Sigmoid colon (tissue), 3 donors: ENCODE data around the gene KCNG1.

ENCODE experiments used
- CTCF ChIP-seq, 4 experiments: fragments of 450-650 bp in 3 of 4; fragments of 200-600 bp in 1 of 4; IDR thresholded peaks; one replicate each; pipeline ENCODE4 v1.5.1; 2016 to 2019; ENCODE audit warnings: antibody characterized with exemption in 4 of 4, mild to moderate bottlenecking in 3 of 4, moderate library complexity in 2 of 4
- POLR2A ChIP-seq, 2 donors: fragments of 450-650 bp; IDR thresholded peaks; one replicate each; pipeline ENCODE4 v1.6.1; 2016; ENCODE audit warnings: antibody characterized with exemption in 2 of 2, mild to moderate bottlenecking in 2 of 2, moderate library complexity in 2 of 2

DNA sequence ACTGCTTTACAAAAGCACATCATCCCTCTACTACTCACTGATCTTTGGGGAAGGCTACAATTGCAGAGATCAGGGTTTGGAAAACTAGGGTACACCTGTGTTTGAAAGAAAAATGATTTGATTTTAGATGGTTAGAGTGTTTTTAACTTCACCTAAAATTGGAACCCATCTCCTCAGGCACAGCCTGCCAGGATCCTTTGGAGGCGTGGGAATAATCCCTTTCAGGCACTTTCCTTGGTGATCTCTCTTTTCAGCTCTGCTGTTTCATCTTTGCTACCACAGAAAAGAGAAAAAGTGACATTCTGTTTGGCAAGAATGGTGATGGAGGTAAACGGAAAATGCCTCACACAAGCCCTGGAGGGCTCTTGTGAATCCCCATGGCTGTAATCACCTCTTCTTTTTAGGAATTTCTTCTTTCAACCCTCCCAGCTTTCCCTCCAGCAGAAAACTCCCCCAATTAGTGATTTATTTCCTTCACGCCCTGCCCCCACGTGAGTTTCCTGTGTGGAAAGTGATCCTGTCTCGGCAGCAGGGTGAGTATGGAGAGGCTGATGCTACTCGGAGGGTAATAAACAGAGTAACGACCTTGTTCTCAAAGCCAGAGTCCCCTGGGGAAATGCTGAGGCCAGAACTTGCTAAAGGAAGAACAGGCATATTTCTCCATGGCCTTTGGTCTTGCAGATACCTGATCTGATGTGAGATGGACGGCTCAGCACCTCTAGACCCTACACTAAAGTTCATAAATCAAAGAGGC lies 9.2 kb downstream of the KCNG1 start:
- TF ChIP-seq POLR2A (IDR thresholded peaks at IDR 0.05) (no peak), CTCF (IDR thresholded peaks at IDR 0.05) (no peak)
